CD4-positive, alpha-beta T cell treated with Interleukin-17A for 1 hour (primary cell): ENCODE measurements around the gene CNN3.

ENCODE experiments used
- DNase-seq: peaks from one replicate; pipeline ENCODE4 v3.0.0-alpha.2; 2020

The CNN3 gene

DNA sequence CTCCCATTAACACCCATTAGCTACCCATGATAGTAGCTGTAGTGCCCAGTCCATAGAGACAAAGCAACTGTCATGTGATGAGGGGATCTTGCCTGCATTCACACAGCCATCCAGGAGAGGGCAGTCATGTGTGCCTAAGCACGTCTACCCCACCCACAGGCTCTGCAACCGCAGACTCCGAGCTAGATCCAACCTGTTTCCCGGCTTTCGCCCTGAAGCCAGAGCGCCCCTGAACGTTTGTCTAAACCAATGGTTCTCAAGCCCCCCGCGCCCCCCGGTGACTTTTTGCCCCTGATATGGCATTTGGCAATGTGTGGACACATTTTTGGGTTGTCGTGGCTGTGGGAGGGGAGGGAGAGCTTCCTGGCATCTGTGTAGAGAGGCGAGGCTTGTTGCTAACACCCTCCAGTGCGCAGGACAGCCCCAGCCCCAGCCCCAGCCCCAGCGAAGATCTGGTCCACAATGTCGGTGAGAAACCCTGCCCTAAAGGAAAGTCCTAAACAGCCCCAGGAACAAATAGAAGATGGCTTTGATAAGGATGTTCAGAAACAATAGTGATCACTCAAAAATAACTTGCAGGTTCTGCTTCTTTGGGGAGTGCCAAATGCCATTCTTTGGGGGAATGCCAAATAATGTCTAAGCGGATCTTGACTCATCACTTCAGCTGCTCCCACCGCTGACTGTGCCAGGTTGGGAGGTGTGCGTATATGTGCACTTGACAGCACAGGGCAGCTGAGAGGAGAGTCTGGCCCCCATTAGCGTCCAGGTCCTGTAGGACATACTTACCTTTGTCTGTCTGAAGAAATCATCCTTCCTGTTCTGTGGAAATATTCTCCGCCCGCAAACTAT, 72.2 kb downstream of the CNN3 start:
- peak; percentile 81 for DNase-seq

DNA sequence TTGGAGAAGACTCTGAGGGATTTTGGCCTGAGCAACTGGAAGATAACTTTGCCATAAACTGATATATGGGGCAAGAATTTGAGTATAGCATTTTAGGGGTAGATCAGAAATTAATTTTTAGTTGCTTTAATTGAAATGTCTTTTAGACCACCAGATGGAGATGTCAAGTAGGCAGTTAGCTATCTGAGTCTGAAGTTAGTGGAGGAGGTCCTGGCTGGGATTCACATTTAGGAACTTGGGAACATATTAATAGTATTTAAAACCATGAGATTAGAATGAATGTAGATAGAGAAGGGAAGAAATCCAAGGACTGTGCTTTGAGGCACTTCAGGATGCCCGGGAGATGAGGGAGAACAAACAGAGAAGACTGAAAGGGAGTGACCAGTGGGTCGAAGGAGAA, 74.1 kb downstream of the CNN3 start:
- no peak for DNase-seq

DNA sequence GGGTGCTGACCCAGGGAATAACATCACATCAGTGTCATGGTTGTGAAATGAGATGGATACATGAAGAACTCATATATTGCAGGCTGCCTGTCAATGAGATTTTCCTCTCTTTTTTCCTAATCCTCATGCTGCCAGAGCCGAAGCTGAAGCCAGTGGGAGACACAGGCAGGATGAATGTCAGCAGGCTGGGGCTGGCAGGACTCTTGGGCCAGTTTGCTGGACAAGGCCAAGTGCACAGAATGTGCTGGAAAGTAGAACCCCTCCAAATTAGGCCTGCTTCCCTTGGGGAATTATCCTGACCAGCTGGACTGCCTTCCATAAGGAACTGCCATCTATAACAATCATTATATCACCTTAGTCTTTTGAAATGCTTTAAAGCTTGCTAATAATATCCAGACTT, 75.3 kb downstream of the CNN3 start:
- DNase-seq = no peak
